GM23338 (cell line): Measurements from ENCODE around the gene PHLDB3.

Experiments
- CREB1 ChIP-seq: fragments of 250-450 bp; sonication (Bioruptor Pico); IDR thresholded peaks from 2 replicates; pipeline ENCODE4 v1.5.0; 2020; ENCODE audit warnings: low read depth, mild to moderate bottlenecking, moderate library complexity
- EZH2 ChIP-seq: fragments of 200-600 bp; sonication (generic); IDR thresholded peaks from one replicate; pipeline ENCODE4 v1.8.0; 2017; ENCODE audit warnings: antibody characterized with exemption, mild to moderate bottlenecking, low read depth; ENCODE audit not compliant: unreplicated experiment
- EZH2phosphoT487 ChIP-seq: fragments of 200-600 bp; sonication (generic); IDR thresholded peaks from one replicate; pipeline ENCODE4 v1.8.1; 2018; ENCODE audit warnings: antibody characterized with exemption; ENCODE audit not compliant: unreplicated experiment
- POLR2AphosphoS5 ChIP-seq: IDR thresholded peaks from 2 replicates; pipeline ENCODE4 v1.6.1; 2016; ENCODE audit warnings: antibody characterized with exemption, low read depth
- ZNF331 ChIP-seq: fragments of 250-450 bp; sonication (Bioruptor Pico); IDR thresholded peaks from 2 replicates; pipeline ENCODE4 v1.5.0; 2020; ENCODE audit warnings: low read depth, mild to moderate bottlenecking, moderate library complexity
- TF ChIP-seq, protein P1 (sequence below), 2 experiments: fragments of 200-600 bp in 1 of 2; sonication (generic) in 1 of 2; conservative IDR thresholded peaks; 2 replicates each; pipeline versions ENCODE4 v1.5.1 to v1.6.1; 2016 to 2017; ENCODE audit warnings: antibody characterized with exemption in 2 of 2, low read depth in 2 of 2, mild to moderate bottlenecking in 2 of 2, moderate library complexity in 1 of 2
- TF ChIP-seq, protein P2 (sequence below): fragments of 250-450 bp; sonication (Bioruptor Pico); IDR thresholded peaks from 2 replicates; pipeline ENCODE4 v1.5.0; 2020; ENCODE audit warnings: mild to moderate bottlenecking, moderate library complexity
- TF ChIP-seq, protein P3 (sequence below): IDR thresholded peaks from one replicate; pipeline ENCODE4 v1.6.1; 2018; ENCODE audit warnings: antibody characterized with exemption; ENCODE audit not compliant: unreplicated experiment
- TF ChIP-seq, protein P4 (sequence below): IDR thresholded peaks from 2 replicates; pipeline ENCODE4 v1.6.1; 2016; ENCODE audit warnings: antibody characterized with exemption

DNA sequence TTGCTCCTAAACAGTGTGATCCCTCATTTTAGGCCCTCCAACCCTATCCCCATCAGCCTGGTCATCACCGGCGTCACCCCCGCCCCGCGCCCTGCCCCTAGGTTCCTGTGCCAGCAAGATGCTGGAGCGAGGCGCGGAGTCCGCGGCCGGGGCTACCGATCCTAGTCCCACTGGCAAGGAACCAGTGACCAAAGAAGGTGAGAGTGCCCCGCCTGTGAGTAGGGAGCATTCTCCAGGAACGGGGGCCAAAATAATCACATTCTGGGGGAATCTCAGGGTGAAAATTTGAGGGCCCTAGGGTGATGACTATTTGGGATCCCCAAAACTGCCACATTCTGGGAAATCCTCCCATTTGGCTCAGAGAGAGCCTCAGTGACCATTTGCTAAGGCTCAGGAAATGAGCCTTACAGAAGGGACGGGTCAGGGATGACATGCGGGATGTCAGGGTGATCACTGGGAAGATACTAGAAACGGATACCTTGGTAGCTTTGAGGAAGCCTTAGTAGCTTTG lies 29.8 kb upstream of the PHLDB3 start:
- TF ChIP-seq, protein P1, sequence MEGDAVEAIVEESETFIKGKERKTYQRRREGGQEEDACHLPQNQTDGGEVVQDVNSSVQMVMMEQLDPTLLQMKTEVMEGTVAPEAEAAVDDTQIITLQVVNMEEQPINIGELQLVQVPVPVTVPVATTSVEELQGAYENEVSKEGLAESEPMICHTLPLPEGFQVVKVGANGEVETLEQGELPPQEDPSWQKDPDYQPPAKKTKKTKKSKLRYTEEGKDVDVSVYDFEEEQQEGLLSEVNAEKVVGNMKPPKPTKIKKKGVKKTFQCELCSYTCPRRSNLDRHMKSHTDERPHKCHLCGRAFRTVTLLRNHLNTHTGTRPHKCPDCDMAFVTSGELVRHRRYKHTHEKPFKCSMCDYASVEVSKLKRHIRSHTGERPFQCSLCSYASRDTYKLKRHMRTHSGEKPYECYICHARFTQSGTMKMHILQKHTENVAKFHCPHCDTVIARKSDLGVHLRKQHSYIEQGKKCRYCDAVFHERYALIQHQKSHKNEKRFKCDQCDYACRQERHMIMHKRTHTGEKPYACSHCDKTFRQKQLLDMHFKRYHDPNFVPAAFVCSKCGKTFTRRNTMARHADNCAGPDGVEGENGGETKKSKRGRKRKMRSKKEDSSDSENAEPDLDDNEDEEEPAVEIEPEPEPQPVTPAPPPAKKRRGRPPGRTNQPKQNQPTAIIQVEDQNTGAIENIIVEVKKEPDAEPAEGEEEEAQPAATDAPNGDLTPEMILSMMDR (conservative IDR thresholded peaks at IDR 0.05; ENCODE audit: low read depth in 2 of 2) = no peak
- TF ChIP-seq EZH2 (no peak), POLR2AphosphoS5 (no peak), EZH2phosphoT487 (no peak), ZNF331 (CRISPR knock-in tag) (no peak), CREB1 (no peak)
- TF ChIP-seq, protein P2, sequence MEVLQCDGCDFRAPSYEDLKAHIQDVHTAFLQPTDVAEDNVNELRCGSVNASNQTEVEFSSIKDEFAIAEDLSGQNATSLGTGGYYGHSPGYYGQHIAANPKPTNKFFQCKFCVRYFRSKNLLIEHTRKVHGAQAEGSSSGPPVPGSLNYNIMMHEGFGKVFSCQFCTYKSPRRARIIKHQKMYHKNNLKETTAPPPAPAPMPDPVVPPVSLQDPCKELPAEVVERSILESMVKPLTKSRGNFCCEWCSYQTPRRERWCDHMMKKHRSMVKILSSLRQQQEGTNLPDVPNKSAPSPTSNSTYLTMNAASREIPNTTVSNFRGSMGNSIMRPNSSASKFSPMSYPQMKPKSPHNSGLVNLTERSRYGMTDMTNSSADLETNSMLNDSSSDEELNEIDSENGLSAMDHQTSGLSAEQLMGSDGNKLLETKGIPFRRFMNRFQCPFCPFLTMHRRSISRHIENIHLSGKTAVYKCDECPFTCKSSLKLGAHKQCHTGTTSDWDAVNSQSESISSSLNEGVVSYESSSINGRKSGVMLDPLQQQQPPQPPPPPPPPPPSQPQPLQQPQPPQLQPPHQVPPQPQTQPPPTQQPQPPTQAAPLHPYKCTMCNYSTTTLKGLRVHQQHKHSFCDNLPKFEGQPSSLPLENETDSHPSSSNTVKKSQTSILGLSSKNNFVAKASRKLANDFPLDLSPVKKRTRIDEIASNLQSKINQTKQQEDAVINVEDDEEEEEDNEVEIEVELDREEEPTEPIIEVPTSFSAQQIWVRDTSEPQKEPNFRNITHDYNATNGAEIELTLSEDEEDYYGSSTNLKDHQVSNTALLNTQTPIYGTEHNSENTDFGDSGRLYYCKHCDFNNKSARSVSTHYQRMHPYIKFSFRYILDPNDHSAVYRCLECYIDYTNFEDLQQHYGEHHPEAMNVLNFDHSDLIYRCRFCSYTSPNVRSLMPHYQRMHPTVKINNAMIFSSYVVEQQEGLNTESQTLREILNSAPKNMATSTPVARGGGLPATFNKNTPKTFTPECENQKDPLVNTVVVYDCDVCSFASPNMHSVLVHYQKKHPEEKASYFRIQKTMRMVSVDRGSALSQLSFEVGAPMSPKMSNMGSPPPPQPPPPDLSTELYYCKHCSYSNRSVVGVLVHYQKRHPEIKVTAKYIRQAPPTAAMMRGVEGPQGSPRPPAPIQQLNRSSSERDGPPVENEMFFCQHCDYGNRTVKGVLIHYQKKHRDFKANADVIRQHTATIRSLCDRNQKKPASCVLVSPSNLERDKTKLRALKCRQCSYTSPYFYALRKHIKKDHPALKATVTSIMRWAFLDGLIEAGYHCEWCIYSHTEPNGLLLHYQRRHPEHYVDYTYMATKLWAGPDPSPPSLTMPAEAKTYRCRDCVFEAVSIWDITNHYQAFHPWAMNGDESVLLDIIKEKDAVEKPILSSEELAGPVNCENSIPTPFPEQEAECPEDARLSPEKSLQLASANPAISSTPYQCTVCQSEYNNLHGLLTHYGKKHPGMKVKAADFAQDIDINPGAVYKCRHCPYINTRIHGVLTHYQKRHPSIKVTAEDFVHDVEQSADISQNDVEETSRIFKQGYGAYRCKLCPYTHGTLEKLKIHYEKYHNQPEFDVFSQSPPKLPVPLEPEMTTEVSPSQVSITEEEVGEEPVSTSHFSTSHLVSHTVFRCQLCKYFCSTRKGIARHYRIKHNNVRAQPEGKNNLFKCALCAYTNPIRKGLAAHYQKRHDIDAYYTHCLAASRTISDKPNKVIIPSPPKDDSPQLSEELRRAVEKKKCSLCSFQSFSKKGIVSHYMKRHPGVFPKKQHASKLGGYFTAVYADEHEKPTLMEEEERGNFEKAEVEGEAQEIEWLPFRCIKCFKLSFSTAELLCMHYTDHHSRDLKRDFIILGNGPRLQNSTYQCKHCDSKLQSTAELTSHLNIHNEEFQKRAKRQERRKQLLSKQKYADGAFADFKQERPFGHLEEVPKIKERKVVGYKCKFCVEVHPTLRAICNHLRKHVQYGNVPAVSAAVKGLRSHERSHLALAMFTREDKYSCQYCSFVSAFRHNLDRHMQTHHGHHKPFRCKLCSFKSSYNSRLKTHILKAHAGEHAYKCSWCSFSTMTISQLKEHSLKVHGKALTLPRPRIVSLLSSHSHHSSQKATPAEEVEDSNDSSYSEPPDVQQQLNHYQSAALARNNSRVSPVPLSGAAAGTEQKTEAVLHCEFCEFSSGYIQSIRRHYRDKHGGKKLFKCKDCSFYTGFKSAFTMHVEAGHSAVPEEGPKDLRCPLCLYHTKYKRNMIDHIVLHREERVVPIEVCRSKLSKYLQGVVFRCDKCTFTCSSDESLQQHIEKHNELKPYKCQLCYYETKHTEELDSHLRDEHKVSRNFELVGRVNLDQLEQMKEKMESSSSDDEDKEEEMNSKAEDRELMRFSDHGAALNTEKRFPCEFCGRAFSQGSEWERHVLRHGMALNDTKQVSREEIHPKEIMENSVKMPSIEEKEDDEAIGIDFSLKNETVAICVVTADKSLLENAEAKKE = no peak
- TF ChIP-seq, protein P3, sequence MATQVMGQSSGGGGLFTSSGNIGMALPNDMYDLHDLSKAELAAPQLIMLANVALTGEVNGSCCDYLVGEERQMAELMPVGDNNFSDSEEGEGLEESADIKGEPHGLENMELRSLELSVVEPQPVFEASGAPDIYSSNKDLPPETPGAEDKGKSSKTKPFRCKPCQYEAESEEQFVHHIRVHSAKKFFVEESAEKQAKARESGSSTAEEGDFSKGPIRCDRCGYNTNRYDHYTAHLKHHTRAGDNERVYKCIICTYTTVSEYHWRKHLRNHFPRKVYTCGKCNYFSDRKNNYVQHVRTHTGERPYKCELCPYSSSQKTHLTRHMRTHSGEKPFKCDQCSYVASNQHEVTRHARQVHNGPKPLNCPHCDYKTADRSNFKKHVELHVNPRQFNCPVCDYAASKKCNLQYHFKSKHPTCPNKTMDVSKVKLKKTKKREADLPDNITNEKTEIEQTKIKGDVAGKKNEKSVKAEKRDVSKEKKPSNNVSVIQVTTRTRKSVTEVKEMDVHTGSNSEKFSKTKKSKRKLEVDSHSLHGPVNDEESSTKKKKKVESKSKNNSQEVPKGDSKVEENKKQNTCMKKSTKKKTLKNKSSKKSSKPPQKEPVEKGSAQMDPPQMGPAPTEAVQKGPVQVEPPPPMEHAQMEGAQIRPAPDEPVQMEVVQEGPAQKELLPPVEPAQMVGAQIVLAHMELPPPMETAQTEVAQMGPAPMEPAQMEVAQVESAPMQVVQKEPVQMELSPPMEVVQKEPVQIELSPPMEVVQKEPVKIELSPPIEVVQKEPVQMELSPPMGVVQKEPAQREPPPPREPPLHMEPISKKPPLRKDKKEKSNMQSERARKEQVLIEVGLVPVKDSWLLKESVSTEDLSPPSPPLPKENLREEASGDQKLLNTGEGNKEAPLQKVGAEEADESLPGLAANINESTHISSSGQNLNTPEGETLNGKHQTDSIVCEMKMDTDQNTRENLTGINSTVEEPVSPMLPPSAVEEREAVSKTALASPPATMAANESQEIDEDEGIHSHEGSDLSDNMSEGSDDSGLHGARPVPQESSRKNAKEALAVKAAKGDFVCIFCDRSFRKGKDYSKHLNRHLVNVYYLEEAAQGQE = no peak
- TF ChIP-seq, protein P4, sequence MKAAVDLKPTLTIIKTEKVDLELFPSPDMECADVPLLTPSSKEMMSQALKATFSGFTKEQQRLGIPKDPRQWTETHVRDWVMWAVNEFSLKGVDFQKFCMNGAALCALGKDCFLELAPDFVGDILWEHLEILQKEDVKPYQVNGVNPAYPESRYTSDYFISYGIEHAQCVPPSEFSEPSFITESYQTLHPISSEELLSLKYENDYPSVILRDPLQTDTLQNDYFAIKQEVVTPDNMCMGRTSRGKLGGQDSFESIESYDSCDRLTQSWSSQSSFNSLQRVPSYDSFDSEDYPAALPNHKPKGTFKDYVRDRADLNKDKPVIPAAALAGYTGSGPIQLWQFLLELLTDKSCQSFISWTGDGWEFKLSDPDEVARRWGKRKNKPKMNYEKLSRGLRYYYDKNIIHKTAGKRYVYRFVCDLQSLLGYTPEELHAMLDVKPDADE = no peak
